Mucosa of descending colon (tissue), 3 donors: ENCODE data around the gene SLC17A6. TPM values are rescaled to one million over a fixed set of nuclear protein-coding genes. Genes with fewer than 3 reads are reported as not detected.

Experiments used
- ATAC-seq: fragments of 200-7000 bp; cut with Tn5 transposase; one replicate; pipeline ENCODE4 v1.9.1; 2020; ENCODE audit warnings: mild to moderate bottlenecking, moderate library complexity
- DNase-seq, 3 donors: peaks; one replicate each; pipeline ENCODE4 v3.0.0-alpha.2; 2020
- H3K36me3 ChIP-seq: fragments of 200-600 bp; one replicate; pipeline ENCODE4 v1.8.0; 2021; ENCODE audit warnings: low read depth, mild to moderate bottlenecking
- H3K4me1 ChIP-seq: fragments of 200-600 bp; one replicate; pipeline ENCODE4 v1.8.0; 2021; ENCODE audit warnings: low read depth, mild to moderate bottlenecking
- H3K4me3 ChIP-seq: fragments of 200-600 bp; one replicate; pipeline ENCODE4 v1.8.0; 2021; ENCODE audit warnings: mild to moderate bottlenecking
- H3K9me3 ChIP-seq: fragments of 200-600 bp; one replicate; pipeline ENCODE4 v1.8.0; 2021; ENCODE audit warnings: mild to moderate bottlenecking
- CTCF ChIP-seq: fragments of 200-600 bp; IDR thresholded peaks from one replicate; pipeline ENCODE4 v1.8.0; 2022; ENCODE audit warnings: antibody characterized with exemption, mild to moderate bottlenecking
- intact Hi-C, 2 donors: fragments of 100-400 bp; cut with DNase I in 1 of 2; cut with micrococcal nuclease in 1 of 2; formaldehyde crosslinking; loops; one replicate each; pipeline versions ENCODE4 v1.11.0 to v1.11.1; 2022; cut with DNase I, micrococcal nuclease
- total RNA-seq, 3 donors: library from RNA; stranded (reverse); fragmentation: NEBNext Ultra II Directional in 2 of 3; extraction: Animal tissue kit (Norgen Biotek cat#: 25700) in 2 of 3; gene quantifications; one replicate each; pipeline versions ENCODE4 v1.2.1 to v1.2.4, GENCODE V29; 2021 to 2023
- donor health status: DM: no; HTN: no; CAD: no; lungs with moderate emphysema.
- donor health status: DM: no; HTN: no; CAD: no.
- donor health status: DM: no; HTN: yes; CAD: no.

SLC17A6 gene
- total RNA-seq, 3 donors from 2014 or later, result not detected

GRCh38 chr11:22336587-22336986 lies 1.6 kb upstream of the SLC17A6 start:
- no peak for TF ChIP-seq CTCF
- Histone ChIP-seq H3K9me3 (no peaks in the 10 kb centered on the region), H3K36me3 (no peaks in the 10 kb centered on the region), H3K4me3 (no peak overlapping the region), H3K4me1 (no peaks in the 10 kb centered on the region)
- no peak for DNase-seq
- ATAC-seq, result no peak
- intact Hi-C loops, result loop anchor here (10.0 kb wide), 1 partner anchor 448 kb away; no protein-coding TSS in a partner anchor

DNA sequence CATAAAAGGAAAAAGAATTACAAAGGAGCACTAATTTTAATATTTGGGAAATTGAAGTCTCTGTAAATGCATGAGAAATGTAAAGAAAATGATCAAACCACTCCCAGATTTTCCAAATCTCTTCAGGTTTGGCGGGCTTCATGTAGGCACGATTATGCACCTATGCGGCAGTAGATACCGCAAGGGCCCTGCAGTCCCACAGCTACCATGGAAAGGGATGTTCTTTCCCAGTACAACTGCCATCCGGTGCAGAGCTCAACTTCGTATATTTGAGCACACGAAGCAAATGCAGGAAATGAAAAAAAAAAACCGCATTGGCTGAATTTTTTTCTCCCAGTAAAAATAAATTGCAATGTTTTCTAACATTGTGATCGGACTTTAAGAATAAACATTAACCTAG lies 1.4 kb downstream of the SLC17A6 start:
- H3K4me1 ChIP-seq, result no peaks in the 10 kb centered on the region
- H3K9me3 ChIP-seq, result no peaks in the 10 kb centered on the region
- ATAC-seq (no peak), DNase-seq (no peak)
- no peaks in the 10 kb centered on the region for H3K36me3 ChIP-seq
- H3K4me3 ChIP-seq, result no peak overlapping the region
- no peak for TF ChIP-seq CTCF
- intact Hi-C loops, result loop anchor here (10.0 kb wide), 1 partner anchor 445 kb away; no protein-coding TSS in a partner anchor

DNA sequence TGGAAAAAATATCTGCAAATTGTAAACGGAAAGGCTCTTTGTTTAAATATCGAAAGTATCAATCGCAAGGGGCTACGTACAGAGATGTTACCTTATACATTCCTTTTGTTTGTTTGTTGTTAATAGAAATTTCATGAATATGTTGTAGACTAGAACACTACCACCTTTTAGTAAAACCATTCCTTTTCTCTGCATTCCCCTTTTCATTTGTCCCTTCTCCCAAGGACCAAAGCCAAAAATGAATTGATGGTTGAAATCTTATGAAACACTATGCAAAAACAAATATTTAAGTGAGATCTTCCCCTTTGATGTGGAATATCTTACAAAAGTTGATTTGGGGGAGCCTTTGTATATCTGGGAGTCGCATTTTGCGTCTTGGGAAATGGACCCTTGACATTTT lies 2.1 kb downstream of the SLC17A6 start:
- ATAC-seq (no peak), DNase-seq (no peak)
- Histone ChIP-seq H3K4me3 (no peak overlapping the region), H3K4me1 (no peaks in the 10 kb centered on the region), H3K36me3 (no peaks in the 10 kb centered on the region), H3K9me3 (no peaks in the 10 kb centered on the region)
- TF ChIP-seq CTCF, result no peak
- intact Hi-C loops, result no loop called here

- H3K4me3 ChIP-seq, result no peak overlapping the region
- intact Hi-C loops, result no loop called here
- no peaks in the 10 kb centered on the region for H3K9me3 ChIP-seq
- H3K4me1 ChIP-seq, result no peaks in the 10 kb centered on the region
- no peaks in the 10 kb centered on the region for H3K36me3 ChIP-seq
- no peak for TF ChIP-seq CTCF
- ATAC-seq, result no peak
- no peak for DNase-seq
Measured at GRCh38 chr11:22340701-22341587, 2.8 kb downstream of the SLC17A6 start.

DNA sequence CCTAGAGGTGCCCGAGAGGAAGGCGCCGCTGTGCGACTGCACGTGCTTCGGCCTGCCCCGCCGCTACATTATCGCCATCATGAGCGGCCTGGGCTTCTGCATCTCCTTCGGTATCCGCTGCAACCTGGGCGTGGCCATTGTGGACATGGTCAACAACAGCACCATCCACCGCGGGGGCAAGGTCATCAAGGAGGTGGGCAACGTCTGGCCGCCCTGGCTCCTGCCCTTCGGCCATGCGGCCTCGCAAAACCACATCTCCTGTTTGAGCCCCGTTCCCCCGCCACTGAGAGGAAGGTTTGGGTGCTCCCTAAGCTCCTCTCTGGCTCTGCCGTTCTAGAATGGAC lies 3.4 kb downstream of the SLC17A6 start:
- no peaks in the 10 kb centered on the region for H3K36me3 ChIP-seq
- no peak for ATAC-seq

More for the DNA sequence above, 3.4 kb downstream of the SLC17A6 start:
- DNase-seq, result peak in 1 of 3 donors; percentile 43
- intact Hi-C loops, result no loop called here
- H3K9me3 ChIP-seq, result no peaks in the 10 kb centered on the region
- TF ChIP-seq CTCF, result no peak
- H3K4me1 ChIP-seq, result no peaks in the 10 kb centered on the region
- no peak overlapping the region for H3K4me3 ChIP-seq
